BJ (cell line): ENCODE results near the gene AGAP1. TPM values are rescaled to one million over a fixed set of nuclear protein-coding genes. Genes with fewer than 3 reads are reported as not detected.

ENCODE experiments used
- CTCF ChIA-PET: fragments of 350-600 bp; formaldehyde crosslinking; extraction: SDS; loops from one replicate; lab custom pipeline; 2021; ENCODE audit warnings: antibody characterized with exemption, inconsistent platforms; lab: Yijun Ruan, JAX
- POLR2A ChIA-PET: fragments of 300-600 bp; sonication (Branson Sonifier 250); formaldehyde crosslinking; extraction: SDS; loops from one replicate; lab custom pipeline; 2021; ENCODE audit warnings: antibody characterized with exemption; lab: Charles Lee
- DNase-seq: peaks from one replicate; pipeline ENCODE4 v3.0.0-alpha.2; 2011; ENCODE audit warnings: low read depth
- H3K27me3 ChIP-seq: 2 replicates; pipeline ENCODE4 v1.6.0; 2011; ENCODE audit warnings: low read length; ENCODE audit not compliant: control insufficient read depth, insufficient read depth
- H3K36me3 ChIP-seq: 2 replicates; pipeline ENCODE4 v1.5.1; 2011; ENCODE audit warnings: low read length; ENCODE audit not compliant: control insufficient read depth, insufficient read depth
- H3K4me3 ChIP-seq: 2 replicates; pipeline ENCODE4 v1.5.1; 2011; ENCODE audit warnings: low read depth, mild to moderate bottlenecking, control low read depth, low read length
- polyA plus RNA-seq: library from polyadenylated mRNA; depleted of rRNA; stranded (reverse); fragments of >200 nt; gene quantifications from 2 replicates; pipeline ENCODE4 v1.2.3, GENCODE V29; 2011
- TF ChIP-seq, protein P1 (sequence below): IDR thresholded peaks from 2 replicates; pipeline ENCODE4 v1.5.1; 2011; ENCODE audit warnings: low read depth, mild to moderate bottlenecking, control low read depth, inconsistent platforms, low read length, moderate library complexity; ENCODE audit not compliant: insufficient read depth

Gene AGAP1
- polyA plus RNA-seq, 1 experiment: 14.9 TPM

DNA sequence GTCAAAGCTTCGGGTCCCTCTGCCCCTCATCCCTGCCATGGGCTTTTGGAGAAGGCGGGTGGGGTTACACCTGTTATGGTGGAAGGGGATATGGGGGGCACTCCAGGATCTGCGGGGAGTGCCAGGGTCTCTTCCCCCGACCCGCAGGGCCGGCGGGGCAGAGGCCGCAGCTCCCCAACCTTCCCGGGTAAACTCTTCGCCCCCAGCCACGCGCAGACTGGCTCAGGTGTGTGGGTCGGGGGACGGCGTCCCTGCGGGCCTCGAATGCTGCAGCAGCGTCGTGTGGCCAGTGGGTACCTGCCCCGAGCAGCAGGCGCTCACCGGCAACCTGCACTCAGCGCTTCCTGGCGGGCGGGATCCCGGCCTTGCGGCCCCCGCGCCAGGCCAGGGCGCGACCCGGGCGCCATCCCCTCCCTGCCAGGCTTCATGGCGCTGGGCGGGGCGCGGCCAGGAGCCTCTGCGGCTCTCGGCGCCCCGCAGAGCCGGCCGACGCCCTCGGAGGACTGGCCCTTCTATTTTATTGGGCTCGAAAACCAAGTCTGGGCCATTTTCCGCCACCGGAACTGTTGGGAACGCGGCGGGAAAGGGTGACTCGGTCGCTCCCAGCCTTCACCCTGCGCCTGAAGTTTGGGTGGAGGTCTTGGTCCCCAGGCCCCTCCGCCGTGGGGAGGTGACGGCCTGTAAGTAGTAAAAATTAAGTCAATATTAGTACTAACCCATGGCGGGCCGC is 669.8 kb downstream of the AGAP1 start:
- Histone ChIP-seq H3K4me3 (peak overlapping the region; percentile 24), H3K36me3 (no peaks in the 10 kb centered on the region), H3K27me3 (peaks cover 41% of the 10 kb centered on the region)
- POLR2A ChIA-PET: no interaction called here
- TF ChIP-seq, protein P1, sequence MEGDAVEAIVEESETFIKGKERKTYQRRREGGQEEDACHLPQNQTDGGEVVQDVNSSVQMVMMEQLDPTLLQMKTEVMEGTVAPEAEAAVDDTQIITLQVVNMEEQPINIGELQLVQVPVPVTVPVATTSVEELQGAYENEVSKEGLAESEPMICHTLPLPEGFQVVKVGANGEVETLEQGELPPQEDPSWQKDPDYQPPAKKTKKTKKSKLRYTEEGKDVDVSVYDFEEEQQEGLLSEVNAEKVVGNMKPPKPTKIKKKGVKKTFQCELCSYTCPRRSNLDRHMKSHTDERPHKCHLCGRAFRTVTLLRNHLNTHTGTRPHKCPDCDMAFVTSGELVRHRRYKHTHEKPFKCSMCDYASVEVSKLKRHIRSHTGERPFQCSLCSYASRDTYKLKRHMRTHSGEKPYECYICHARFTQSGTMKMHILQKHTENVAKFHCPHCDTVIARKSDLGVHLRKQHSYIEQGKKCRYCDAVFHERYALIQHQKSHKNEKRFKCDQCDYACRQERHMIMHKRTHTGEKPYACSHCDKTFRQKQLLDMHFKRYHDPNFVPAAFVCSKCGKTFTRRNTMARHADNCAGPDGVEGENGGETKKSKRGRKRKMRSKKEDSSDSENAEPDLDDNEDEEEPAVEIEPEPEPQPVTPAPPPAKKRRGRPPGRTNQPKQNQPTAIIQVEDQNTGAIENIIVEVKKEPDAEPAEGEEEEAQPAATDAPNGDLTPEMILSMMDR: no peak
- CTCF ChIA-PET: interaction anchor here (0.5 to 1.6 kb wide), 3 partner anchors 14 to 401 kb away, joined by 3 to 8 read pairs (median 3); no protein-coding TSS in a partner anchor
- DNase-seq: no peak

DNA sequence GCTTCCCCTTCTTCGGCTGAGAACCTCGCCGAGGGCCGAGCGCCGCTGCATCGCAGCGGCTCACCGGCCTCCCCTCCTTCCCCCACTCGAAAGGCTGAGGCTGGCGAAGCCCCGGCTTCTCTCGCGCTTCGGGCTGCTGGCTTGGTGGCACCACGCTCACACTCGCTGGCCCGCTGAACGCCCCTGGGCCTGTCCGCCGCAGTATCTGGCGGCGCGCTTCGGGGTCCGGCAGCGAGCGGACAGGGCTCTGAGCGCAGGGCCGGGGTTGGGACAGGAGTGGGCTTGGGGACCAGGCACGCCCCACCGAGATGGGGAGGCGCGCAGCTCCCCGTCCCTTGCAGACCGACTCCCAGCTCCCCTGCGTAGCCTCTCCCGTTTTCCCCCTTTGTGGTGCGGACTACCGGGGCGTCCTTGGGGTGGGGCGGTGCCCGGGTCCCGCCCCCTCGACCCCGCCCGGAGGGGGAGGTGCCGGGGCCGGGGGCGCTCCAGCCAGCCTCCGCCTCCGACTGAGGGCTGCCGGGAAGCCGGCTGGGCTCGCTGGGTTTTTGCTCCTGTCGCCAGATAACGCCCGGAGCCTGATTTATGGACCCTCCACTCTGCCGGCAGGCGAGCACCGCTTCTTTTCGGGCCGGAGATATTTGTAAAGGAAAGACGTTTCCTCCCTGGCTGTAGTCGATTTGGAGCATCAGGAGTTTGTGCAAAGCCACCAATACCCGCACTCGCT is 670.5 kb downstream of the AGAP1 start:
- Histone ChIP-seq H3K36me3 (no peaks in the 10 kb centered on the region), H3K4me3 (peak overlapping the region; percentile 24), H3K27me3 (peaks cover 43% of the 10 kb centered on the region)
- ChIA-PET POLR2A (no interaction called here), CTCF (no interaction called here)
- TF ChIP-seq, protein P1: no peak
- DNase-seq: no peak

GRCh38 chr2:236164925-236165841 is 671.3 kb downstream of the AGAP1 start:
- Histone ChIP-seq H3K4me3 (no peak overlapping the region), H3K36me3 (no peaks in the 10 kb centered on the region), H3K27me3 (peaks cover 51% of the 10 kb centered on the region)
- TF ChIP-seq, protein P1: no peak
- DNase-seq: no peak
- ChIA-PET CTCF (interaction anchor here (1.3 to 1.4 kb wide), 4 partner anchors 12 to 386 kb away, joined by 4 to 8 read pairs (median 5); no protein-coding TSS in a partner anchor), POLR2A (no interaction called here)

GRCh38 chr2:236165842-236166795 is 672.3 kb downstream of the AGAP1 start:
- ChIA-PET CTCF (interaction anchor here (1.3 to 1.4 kb wide), 4 partner anchors 11 to 387 kb away, joined by 4 to 8 read pairs (median 5); no protein-coding TSS in a partner anchor), POLR2A (no interaction called here)
- DNase-seq: no peak
- TF ChIP-seq, protein P1: no peak
- Histone ChIP-seq H3K27me3 (peaks cover 54% of the 10 kb centered on the region), H3K4me3 (no peak overlapping the region), H3K36me3 (no peaks in the 10 kb centered on the region)
